ENCODE data around the gene GRAP2. TPM values are rescaled to one million over a fixed set of nuclear protein-coding genes. Genes with fewer than 3 reads are reported as not detected.

GRAP2 gene
- total and polyA plus RNA-seq, 2 donors (not counting 1 experiment from before 2014, with no cell fraction given), result 13.5 to 26.4 TPM

- Histone ChIP-seq H3K79me2 (ENCODE audit: control insufficient read depth, insufficient read depth, low read length) (no peaks in the 10 kb centered on the region), H2AFZ (ENCODE audit: insufficient read depth, low read depth, low read length, poor library complexity, severe bottlenecking) (no peak overlapping the region), H3K9ac (ENCODE audit: low read length) (no peak overlapping the region), H3K36me3 (replicated peaks in 1 of 2; ENCODE audit: control extremely low read depth in 1 of 2, control insufficient read depth in 1 of 2, extremely low read depth in 1 of 2, insufficient read depth in 2 of 2, low read length in 1 of 2) (no peaks in the 10 kb centered on the region), H3K9me3 (ENCODE audit: control extremely low read depth in 1 of 3, control insufficient read depth in 2 of 3, insufficient read depth in 1 of 3, low read length in 2 of 3) (no peaks in the 10 kb centered on the region), H3K4me3 (ENCODE audit: control extremely low read depth in 1 of 5, extremely low read depth in 1 of 5, insufficient read depth in 1 of 5, low read depth in 2 of 5, low read length in 4 of 5) (no peak overlapping the region), H3K4me1 (ENCODE audit: control insufficient read depth in 2 of 2, insufficient read depth in 2 of 2, low read length in 2 of 2) (no peaks in the 10 kb centered on the region), H4K20me1 (ENCODE audit: control insufficient read depth, insufficient read depth, low read length, poor library complexity, severe bottlenecking) (no peaks in the 10 kb centered on the region), H3K4me2 (replicated peaks; ENCODE audit: low read depth, low read length, poor library complexity, severe bottlenecking) (no peak overlapping the region), H3K27me3 (replicated peaks in 1 of 4; ENCODE audit: control extremely low read depth in 1 of 4, control insufficient read depth in 3 of 4, insufficient read depth in 4 of 4, low read length in 3 of 4) (peaks cover 0 to 4% (median 0%) of the 10 kb centered on the region in 4 experiments), H3K27ac (ENCODE audit: low read length in 2 of 2) (no peak overlapping the region)
- H3K27me3 Mint-ChIP-seq, result peaks cover 20% of the 10 kb centered on the region
- no peaks in the 10 kb centered on the region for H3K4me1 Mint-ChIP-seq
- H3K9me3 Mint-ChIP-seq (ENCODE audit: insufficient read depth), result no peaks in the 10 kb centered on the region
- ChIA-PET POLR2A (no interaction called here), CTCF (interaction anchor here (0.8 kb wide), 1 partner anchor 331 kb away, joined by 3 read pairs; no protein-coding TSS in a partner anchor)
- no peak overlapping the region for H3K27ac Mint-ChIP-seq
- TF ChIP-seq, protein P1, sequence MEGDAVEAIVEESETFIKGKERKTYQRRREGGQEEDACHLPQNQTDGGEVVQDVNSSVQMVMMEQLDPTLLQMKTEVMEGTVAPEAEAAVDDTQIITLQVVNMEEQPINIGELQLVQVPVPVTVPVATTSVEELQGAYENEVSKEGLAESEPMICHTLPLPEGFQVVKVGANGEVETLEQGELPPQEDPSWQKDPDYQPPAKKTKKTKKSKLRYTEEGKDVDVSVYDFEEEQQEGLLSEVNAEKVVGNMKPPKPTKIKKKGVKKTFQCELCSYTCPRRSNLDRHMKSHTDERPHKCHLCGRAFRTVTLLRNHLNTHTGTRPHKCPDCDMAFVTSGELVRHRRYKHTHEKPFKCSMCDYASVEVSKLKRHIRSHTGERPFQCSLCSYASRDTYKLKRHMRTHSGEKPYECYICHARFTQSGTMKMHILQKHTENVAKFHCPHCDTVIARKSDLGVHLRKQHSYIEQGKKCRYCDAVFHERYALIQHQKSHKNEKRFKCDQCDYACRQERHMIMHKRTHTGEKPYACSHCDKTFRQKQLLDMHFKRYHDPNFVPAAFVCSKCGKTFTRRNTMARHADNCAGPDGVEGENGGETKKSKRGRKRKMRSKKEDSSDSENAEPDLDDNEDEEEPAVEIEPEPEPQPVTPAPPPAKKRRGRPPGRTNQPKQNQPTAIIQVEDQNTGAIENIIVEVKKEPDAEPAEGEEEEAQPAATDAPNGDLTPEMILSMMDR (IDR thresholded peaks at IDR 0.05), result no peak
- no peak for TF ChIP-seq EZH2 (IDR thresholded peaks at IDR 0.05; ENCODE audit: borderline replicate concordance, insufficient read depth, low read depth, low read length, poor library complexity, severe bottlenecking)
- DNase-seq, result no peak
- ATAC-seq (ENCODE audit: low read depth), result no peak
- no peak overlapping the region for H3K4me3 Mint-ChIP-seq
- WGBS (ENCODE audit: insufficient coverage), result 92% methylated on average over 6 of the region's 6 CpGs
- intact Hi-C loops (cut with micrococcal nuclease), result no loop called here
Measured at GRCh38 chr22:40018051-40018450, 117.2 kb downstream of the GRAP2 start.

DNA sequence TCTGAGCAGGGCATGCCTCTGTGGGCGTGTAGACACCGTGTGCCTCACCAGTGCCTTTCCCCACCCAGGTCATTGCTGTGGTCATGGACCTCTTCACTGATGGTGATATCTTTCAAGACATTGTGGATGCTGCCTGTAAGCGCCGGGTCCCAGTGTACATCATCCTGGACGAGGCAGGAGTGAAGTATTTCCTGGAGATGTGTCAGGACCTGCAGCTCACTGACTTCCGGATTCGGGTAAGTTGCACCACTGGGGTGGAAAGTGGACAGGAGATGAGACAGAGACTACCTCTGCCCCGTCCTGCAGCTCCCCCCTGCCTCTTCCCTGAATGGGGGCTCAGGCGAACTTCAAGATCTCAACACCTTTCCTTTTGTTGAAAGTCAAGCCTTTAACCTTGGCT lies 118.2 kb downstream of the GRAP2 start:
- Mint-ChIP-seq H3K27ac (no peak overlapping the region), H3K4me3 (no peak overlapping the region), H3K4me1 (no peaks in the 10 kb centered on the region), H3K27me3 (peaks cover 17% of the 10 kb centered on the region), H3K9me3 (ENCODE audit: insufficient read depth) (no peaks in the 10 kb centered on the region)
- TF ChIP-seq, protein P1 (IDR thresholded peaks at IDR 0.05), result no peak
- TF ChIP-seq EZH2 (IDR thresholded peaks at IDR 0.05; ENCODE audit: borderline replicate concordance, insufficient read depth, low read depth, low read length, poor library complexity, severe bottlenecking), result no peak
- DNase-seq, result no peak
- H2AFZ ChIP-seq (ENCODE audit: insufficient read depth, low read depth, low read length, poor library complexity, severe bottlenecking), result no peak overlapping the region
- POLR2A ChIA-PET, result no interaction called here
- H3K79me2 ChIP-seq (ENCODE audit: control insufficient read depth, insufficient read depth, low read length), result no peaks in the 10 kb centered on the region
- no peaks in the 10 kb centered on the region for H3K9me3 ChIP-seq (ENCODE audit: control extremely low read depth in 1 of 3, control insufficient read depth in 2 of 3, insufficient read depth in 1 of 3, low read length in 2 of 3)
- H3K27ac ChIP-seq (ENCODE audit: low read length in 2 of 2), result no peak overlapping the region
- intact Hi-C loops (cut with micrococcal nuclease), result no loop called here
- peaks cover 0 to 4% (median 0%) of the 10 kb centered on the region in 4 experiments for H3K27me3 ChIP-seq (replicated peaks in 1 of 4; ENCODE audit: control extremely low read depth in 1 of 4, control insufficient read depth in 3 of 4, insufficient read depth in 4 of 4, low read length in 3 of 4)
- H3K4me1 ChIP-seq (ENCODE audit: control insufficient read depth in 2 of 2, insufficient read depth in 2 of 2, low read length in 2 of 2), result no peaks in the 10 kb centered on the region
- H3K4me3 ChIP-seq (ENCODE audit: control extremely low read depth in 1 of 5, extremely low read depth in 1 of 5, insufficient read depth in 1 of 5, low read depth in 2 of 5, low read length in 4 of 5), result no peak overlapping the region
- ATAC-seq (ENCODE audit: low read depth), result no peak
- no peak overlapping the region for H3K9ac ChIP-seq (ENCODE audit: low read length)
- 93% methylated on average over 8 of the region's 9 CpGs for WGBS (ENCODE audit: insufficient coverage)
- no peak overlapping the region for H3K4me2 ChIP-seq (replicated peaks; ENCODE audit: low read depth, low read length, poor library complexity, severe bottlenecking)
- no peaks in the 10 kb centered on the region for H4K20me1 ChIP-seq (ENCODE audit: control insufficient read depth, insufficient read depth, low read length, poor library complexity, severe bottlenecking)
- H3K36me3 ChIP-seq (replicated peaks in 1 of 2; ENCODE audit: control extremely low read depth in 1 of 2, control insufficient read depth in 1 of 2, extremely low read depth in 1 of 2, insufficient read depth in 2 of 2, low read length in 1 of 2), result no peaks in the 10 kb centered on the region
- CTCF ChIA-PET, result interaction anchor here (11.1 kb wide), 1 partner anchor 486 kb away, joined by 328 read pairs; the partner anchor contains the start of gene RPS19BP1
